Mesendoderm (in vitro differentiated cells): Measurements from ENCODE around the gene SKAP1.

Experiments used
- DNase-seq: peaks from one replicate; pipeline ENCODE4 v3.0.0; 2013
- H2AK5ac ChIP-seq: 2 replicates; pipeline ENCODE4 v1.6.1; 2013; ENCODE audit warnings: low read length, inconsistent platforms
- H2BK120ac ChIP-seq: 2 replicates; pipeline ENCODE4 v1.6.1; 2013; ENCODE audit warnings: low read depth, mild to moderate bottlenecking, low read length, moderate library complexity, mixed read lengths
- H2BK15ac ChIP-seq: replicated peaks from 2 replicates; pipeline ENCODE4 v1.6.1; 2013; ENCODE audit warnings: low read depth, mild to moderate bottlenecking, moderate library complexity
- H2BK5ac ChIP-seq: 2 replicates; pipeline ENCODE4 v1.6.1; 2013; ENCODE audit warnings: low read length, inconsistent platforms
- H3K18ac ChIP-seq: 2 replicates; pipeline ENCODE4 v1.6.1; 2013; ENCODE audit warnings: mild to moderate bottlenecking, low read length, mixed read lengths
- H3K23ac ChIP-seq: one replicate; pipeline ENCODE4 v1.6.1; 2013; ENCODE audit warnings: low read length
- H3K27ac ChIP-seq: 2 replicates; pipeline ENCODE4 v1.5.1; 2013; ENCODE audit warnings: low read depth, mild to moderate bottlenecking, inconsistent platforms, low read length, moderate library complexity
- H3K27me3 ChIP-seq: 2 replicates; pipeline ENCODE4 v1.6.1; 2013; ENCODE audit warnings: low read length, control low read depth, mild to moderate bottlenecking, inconsistent platforms; ENCODE audit not compliant: insufficient read depth, poor library complexity
- H3K36me3 ChIP-seq: 2 replicates; pipeline ENCODE4 v1.6.1; 2013; ENCODE audit warnings: low read length, inconsistent platforms; ENCODE audit not compliant: control insufficient read depth, insufficient read depth
- H3K4ac ChIP-seq: one replicate; pipeline ENCODE4 v1.6.1; 2013; ENCODE audit warnings: low read depth, mild to moderate bottlenecking, low read length, moderate library complexity
- H3K4me1 ChIP-seq: 2 replicates; pipeline ENCODE4 v1.6.1; 2013; ENCODE audit warnings: low read depth, low read length, inconsistent platforms; ENCODE audit not compliant: control insufficient read depth
- H3K4me2 ChIP-seq: 2 replicates; pipeline ENCODE4 v1.6.1; 2013; ENCODE audit warnings: low read length
- H3K4me3 ChIP-seq: 2 replicates; pipeline ENCODE4 v1.5.1; 2013; ENCODE audit warnings: mild to moderate bottlenecking, low read length
- H3K56ac ChIP-seq: one replicate; pipeline ENCODE4 v1.6.1; 2013; ENCODE audit warnings: low read length
- H3K79me1 ChIP-seq: 2 replicates; pipeline ENCODE4 v1.6.1; 2013; ENCODE audit warnings: low read length, inconsistent platforms
- H3K79me2 ChIP-seq: 2 replicates; pipeline ENCODE4 v1.6.1; 2013; ENCODE audit warnings: mild to moderate bottlenecking, low read length; ENCODE audit not compliant: control insufficient read depth, insufficient read depth
- H3K9ac ChIP-seq: 2 replicates; pipeline ENCODE4 v1.6.1; 2013; ENCODE audit warnings: low read length, inconsistent platforms
- H4K5ac ChIP-seq: one replicate; pipeline ENCODE4 v1.6.1; 2013; ENCODE audit warnings: low read length
- H4K8ac ChIP-seq: one replicate; pipeline ENCODE4 v1.6.1; 2013; ENCODE audit warnings: low read depth, mild to moderate bottlenecking, control low read depth, low read length, moderate library complexity
- WGBS: extraction: QIAGEN DNeasy Blood & Tissue Kit; methylation state at CpG from one replicate; pipeline ENCODE4 v1.1.7; 2013; ENCODE audit warnings: low lambda C conversion rate, missing lambda C conversion rate; ENCODE audit not compliant: insufficient coverage; ENCODE audit errors: extremely low coverage; 5-methylcytosine and 5-hydroxymethylcytosine counted together

Gene SKAP1

DNA sequence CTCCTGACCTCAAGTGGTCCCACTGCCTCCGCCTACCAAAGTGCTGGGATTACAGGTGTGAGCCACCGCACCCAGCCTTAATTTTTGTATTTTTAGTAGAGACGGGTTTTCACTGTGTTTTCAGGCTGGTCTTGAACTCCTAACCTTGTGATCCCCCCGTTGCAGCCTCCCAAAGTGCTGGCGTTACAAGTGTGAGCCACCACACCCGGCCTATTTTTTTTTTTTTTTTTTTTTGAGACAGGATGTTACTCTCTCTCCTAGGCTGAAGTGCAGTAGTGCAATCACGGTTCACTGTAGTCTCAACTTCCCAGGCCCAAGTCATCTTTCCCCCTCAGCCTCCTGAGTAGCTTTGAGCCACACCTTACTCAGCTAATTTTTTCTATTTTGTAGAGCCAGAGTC lies 325.6 kb downstream of the SKAP1 start:
- no peak overlapping the region for H3K4ac ChIP-seq
- no peak overlapping the region for H3K23ac ChIP-seq
- H3K79me1 ChIP-seq: peaks cover 3% of the 10 kb centered on the region
- no peak for DNase-seq
- no peak overlapping the region for H2BK120ac ChIP-seq
- WGBS: no CpG with 5 or more reads among the region's 7 CpGs
- H2AK5ac ChIP-seq: no peak overlapping the region
- H3K4me1 ChIP-seq: peaks cover 2% of the 10 kb centered on the region
- no peak overlapping the region for H3K4me3 ChIP-seq
- H2BK5ac ChIP-seq: no peak overlapping the region
- peaks cover 13% of the 10 kb centered on the region for H3K79me2 ChIP-seq
- H3K4me2 ChIP-seq: no peak overlapping the region
- H3K27me3 ChIP-seq: no peaks in the 10 kb centered on the region
- H3K36me3 ChIP-seq: no peaks in the 10 kb centered on the region
- H4K8ac ChIP-seq: no peak overlapping the region
- no peak overlapping the region for H3K27ac ChIP-seq
- no peak overlapping the region for H3K56ac ChIP-seq
- H4K5ac ChIP-seq: no peak overlapping the region
- H3K18ac ChIP-seq: no peak overlapping the region
- H3K9ac ChIP-seq: no peak overlapping the region
- H2BK15ac ChIP-seq: no peak overlapping the region

DNA sequence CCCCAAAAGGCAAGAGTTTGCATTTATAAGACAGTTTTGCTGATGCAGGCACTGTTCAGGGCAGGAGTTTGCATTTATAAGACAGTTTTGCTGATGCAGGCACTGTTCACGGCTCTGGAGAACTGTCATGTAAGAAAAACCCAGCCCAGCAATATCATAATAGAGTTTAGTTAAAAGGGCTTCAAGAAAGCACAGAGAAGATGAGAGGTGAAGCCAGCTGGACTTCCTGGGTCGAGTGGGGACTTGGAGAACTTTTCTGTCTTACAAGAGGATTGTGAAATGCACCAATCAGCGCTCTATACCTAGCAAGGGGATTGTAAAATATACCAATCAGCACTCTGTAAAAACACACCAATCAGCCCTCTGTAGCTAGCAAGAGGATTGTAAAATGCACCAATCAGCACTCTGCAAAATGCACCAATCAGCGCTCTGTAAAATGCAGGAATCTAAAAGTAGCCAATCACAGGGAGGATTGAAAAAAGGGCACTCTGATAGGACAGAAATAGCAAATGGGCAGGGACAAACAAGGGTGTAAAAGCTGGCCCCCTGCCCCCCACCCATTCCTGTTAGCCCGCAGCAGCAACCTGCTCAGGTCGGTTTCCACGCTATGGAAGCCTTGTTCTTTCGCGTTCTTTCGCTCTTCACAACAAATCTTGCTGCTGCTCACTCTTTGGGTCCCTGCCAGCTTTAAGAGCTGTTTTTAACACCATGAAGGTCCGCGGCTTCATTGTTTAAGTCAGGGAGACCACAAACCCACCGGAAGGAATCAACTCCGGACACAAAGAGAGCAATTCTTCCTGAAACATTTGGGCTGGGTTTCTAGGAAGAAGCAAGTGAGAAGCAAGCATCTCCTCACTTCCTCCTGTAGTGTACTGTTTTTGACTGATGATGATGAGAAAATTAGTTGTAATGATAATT lies 327.0 kb downstream of the SKAP1 start:
- no peak overlapping the region for H4K5ac ChIP-seq
- H3K4ac ChIP-seq: no peak overlapping the region
- no peak overlapping the region for H3K4me3 ChIP-seq
- peaks cover 3% of the 10 kb centered on the region for H3K79me1 ChIP-seq
- no peak overlapping the region for H3K23ac ChIP-seq
- no peak overlapping the region for H2BK120ac ChIP-seq
- no peak overlapping the region for H2AK5ac ChIP-seq
- no peak overlapping the region for H3K56ac ChIP-seq
- H2BK5ac ChIP-seq: no peak overlapping the region
- H4K8ac ChIP-seq: no peak overlapping the region
- peaks cover 20% of the 10 kb centered on the region for H3K79me2 ChIP-seq
- DNase-seq: no peak
- no peak overlapping the region for H3K4me2 ChIP-seq
- no peaks in the 10 kb centered on the region for H3K36me3 ChIP-seq
- WGBS: no CpG with 5 or more reads among the region's 14 CpGs
- no peak overlapping the region for H3K18ac ChIP-seq
- H3K9ac ChIP-seq: no peak overlapping the region
- peaks cover 3% of the 10 kb centered on the region for H3K4me1 ChIP-seq
- no peak overlapping the region for H3K27ac ChIP-seq
- H2BK15ac ChIP-seq: no peak overlapping the region
- H3K27me3 ChIP-seq: no peaks in the 10 kb centered on the region

DNA sequence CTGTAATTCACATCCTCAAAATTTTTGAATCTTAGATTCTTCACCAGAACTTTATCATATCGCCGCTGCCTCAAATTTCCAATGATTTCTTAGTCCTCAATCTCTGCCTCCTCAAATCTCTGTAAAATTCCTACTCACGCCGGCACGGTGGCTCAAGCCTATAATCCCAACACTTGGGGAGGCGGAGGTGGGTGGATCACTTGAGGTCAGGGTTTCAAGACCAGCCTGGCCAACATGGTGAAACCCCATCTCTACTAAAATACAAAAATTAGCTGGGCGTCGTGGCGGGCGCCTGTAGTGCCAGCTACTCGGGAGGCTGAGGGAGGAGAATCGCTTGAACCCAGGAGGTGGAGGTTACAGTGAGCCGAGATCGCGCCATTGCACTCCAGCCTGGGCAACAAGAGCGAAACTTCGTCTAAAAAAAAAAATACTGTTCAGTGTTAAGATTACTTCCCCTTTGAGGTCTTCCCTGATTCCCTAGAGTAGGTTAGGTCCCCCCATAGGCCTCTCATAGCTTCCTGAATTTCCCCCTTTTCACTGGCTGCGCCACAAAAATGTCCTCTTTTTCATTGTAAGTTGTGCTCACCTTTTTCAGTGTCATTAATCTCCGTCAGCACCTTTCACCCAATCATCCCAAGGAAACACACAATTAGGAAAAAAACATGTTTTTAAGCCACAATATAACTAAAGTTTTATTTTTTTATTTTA lies 327.8 kb downstream of the SKAP1 start:
- Histone ChIP-seq H4K5ac (no peak overlapping the region), H3K4me2 (no peak overlapping the region), H3K9ac (no peak overlapping the region), H3K79me1 (peaks cover 5% of the 10 kb centered on the region), H3K36me3 (no peaks in the 10 kb centered on the region), H3K4me1 (peaks cover 3% of the 10 kb centered on the region), H3K4me3 (no peak overlapping the region), H2AK5ac (no peak overlapping the region), H3K27me3 (no peaks in the 10 kb centered on the region), H2BK120ac (no peak overlapping the region), H2BK5ac (no peak overlapping the region), H3K18ac (no peak overlapping the region), H3K56ac (no peak overlapping the region), H3K4ac (no peak overlapping the region), H3K27ac (no peak overlapping the region), H3K79me2 (peaks cover 24% of the 10 kb centered on the region), H3K23ac (no peak overlapping the region), H2BK15ac (no peak overlapping the region), H4K8ac (no peak overlapping the region)
- no CpG with 5 or more reads among the region's 19 CpGs for WGBS
- DNase-seq: no peak

DNA sequence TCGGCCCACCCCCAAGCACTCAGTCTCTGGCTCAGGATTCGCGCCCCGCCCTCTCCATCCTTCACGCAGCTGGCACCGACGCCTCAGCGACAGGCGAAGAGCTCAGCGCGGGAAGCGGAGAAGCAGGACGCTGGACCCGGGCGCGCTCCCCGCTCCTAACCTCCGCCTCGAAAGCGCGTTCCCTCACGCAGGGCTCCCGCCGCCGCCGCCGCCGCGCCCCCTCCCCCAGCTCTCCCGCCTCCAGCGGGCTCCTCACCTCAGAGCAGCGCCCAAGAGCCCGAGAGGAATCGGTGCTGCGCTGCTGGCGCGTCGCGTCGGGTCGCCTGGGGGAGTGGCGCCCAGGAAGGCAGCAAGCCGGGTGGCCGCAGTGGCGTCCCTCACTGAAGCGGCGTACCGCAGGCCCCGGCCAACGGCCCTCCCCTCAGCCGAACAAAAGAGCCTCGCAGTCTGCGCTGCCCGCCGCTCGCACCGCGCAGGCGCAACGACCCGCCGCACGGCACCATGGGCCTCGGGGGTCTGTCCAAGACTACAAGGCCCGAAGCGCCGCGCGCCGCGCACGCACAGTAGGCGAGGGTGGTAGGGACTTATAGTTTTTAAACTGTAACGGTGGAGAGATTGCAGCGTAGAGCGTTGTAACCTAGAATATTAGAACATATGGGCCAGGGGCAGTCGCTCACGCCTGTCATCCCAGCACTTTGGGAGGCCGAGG lies 328.8 kb downstream of the SKAP1 start, which contains the start of gene CBX1:
Gene CBX1 (minus strand): TSS at position 467 of the 709 bp plus-strand sequence. CDS start 24,474 bp downstream, outside the sequence.
- Histone ChIP-seq H2BK120ac (peak within 1 kb of the TSS; percentile 46), H2AK5ac (peak within 1 kb of the TSS; percentile 74), H3K36me3 (no peaks in the 10 kb centered on the region), H4K5ac (no peak within 1 kb of the TSS), H3K4ac (peak within 1 kb of the TSS; percentile 90), H3K18ac (peak within 1 kb of the TSS; percentile 97), H4K8ac (no peak within 1 kb of the TSS), H3K23ac (peak within 1 kb of the TSS; percentile 48), H3K79me2 (peaks cover 34% of the 10 kb centered on the region), H3K4me1 (peaks cover 3% of the 10 kb centered on the region), H3K4me3 (peak within 1 kb of the TSS; percentile 95), H3K56ac (peak within 1 kb of the TSS; percentile 98), H3K4me2 (peak within 1 kb of the TSS; percentile 90), H3K27ac (peak within 1 kb of the TSS; percentile 99), H2BK5ac (peak within 1 kb of the TSS; percentile 63), H3K27me3 (no peaks in the 10 kb centered on the region), H3K79me1 (peaks cover 5% of the 10 kb centered on the region), H2BK15ac (no peak within 1 kb of the TSS), H3K9ac (peak within 1 kb of the TSS; percentile 98)
- no CpG with 5 or more reads among the region's 79 CpGs for WGBS
- peak; percentile 98 for DNase-seq

DNA sequence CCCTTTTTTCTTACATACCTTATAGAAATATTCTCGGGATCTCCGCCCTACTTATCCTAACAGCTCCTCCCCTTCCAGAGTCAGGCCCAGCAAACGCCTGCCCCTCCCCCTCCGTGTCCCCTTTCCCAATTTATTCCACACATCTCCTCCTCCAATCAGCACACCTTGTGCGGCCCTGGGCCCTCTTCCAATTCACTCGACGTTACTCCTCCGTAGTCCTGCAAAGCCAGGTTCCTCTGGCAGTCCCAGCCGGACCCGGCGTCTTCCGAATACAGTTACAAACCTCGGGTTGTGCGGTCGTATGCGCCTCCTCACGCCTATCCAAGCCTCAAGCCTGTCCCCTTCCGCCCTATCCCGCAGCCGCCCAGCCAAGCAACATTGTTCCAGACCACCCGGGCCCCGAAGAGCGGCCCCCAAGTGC lies 329.4 kb downstream of the SKAP1 start:
- Histone ChIP-seq H3K23ac (peak overlapping the region; percentile 48), H3K4me2 (peak overlapping the region; percentile 90), H3K79me1 (peaks cover 7% of the 10 kb centered on the region), H3K4me1 (peaks cover 3% of the 10 kb centered on the region), H2BK5ac (peak overlapping the region; percentile 47), H2AK5ac (no peak overlapping the region), H3K79me2 (peaks cover 40% of the 10 kb centered on the region), H4K8ac (no peak overlapping the region), H2BK120ac (no peak overlapping the region), H3K56ac (peak overlapping the region; percentile 98), H2BK15ac (no peak overlapping the region), H4K5ac (no peak overlapping the region), H3K9ac (peak overlapping the region; percentile 98), H3K27me3 (no peaks in the 10 kb centered on the region), H3K27ac (peak overlapping the region; percentile 99), H3K4ac (peak overlapping the region; percentile 90), H3K36me3 (no peaks in the 10 kb centered on the region), H3K4me3 (peak overlapping the region; percentile 95), H3K18ac (peak overlapping the region; percentile 97)
- WGBS: no CpG with 5 or more reads among the region's 23 CpGs
- peak; percentile 93 for DNase-seq
